ENCODE data around the gene PLXNA2.

Gene PLXNA2

DNA sequence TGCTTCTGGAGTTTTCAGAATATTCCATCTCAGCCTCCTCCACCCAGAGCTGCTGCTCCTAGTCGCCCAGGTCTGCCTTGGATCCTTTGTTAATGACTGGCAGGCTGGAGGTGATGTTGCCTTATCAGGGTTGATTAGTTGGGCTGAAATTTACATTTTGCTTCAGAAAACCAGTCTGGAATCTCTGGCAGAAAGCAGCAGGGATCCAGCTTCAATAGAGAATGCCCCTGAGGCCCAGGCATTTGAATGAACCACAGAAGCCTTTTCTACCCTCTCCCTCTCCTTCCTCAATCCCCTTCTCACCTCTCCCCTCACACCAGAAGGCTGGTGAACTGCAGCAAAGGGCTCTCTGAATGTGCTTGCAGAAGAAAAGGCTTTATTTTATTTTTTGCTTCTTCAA, 83.2 kb downstream of the PLXNA2 start:
- DNase-seq (ENCODE audit: low read depth, low spot score) = no peak

DNA sequence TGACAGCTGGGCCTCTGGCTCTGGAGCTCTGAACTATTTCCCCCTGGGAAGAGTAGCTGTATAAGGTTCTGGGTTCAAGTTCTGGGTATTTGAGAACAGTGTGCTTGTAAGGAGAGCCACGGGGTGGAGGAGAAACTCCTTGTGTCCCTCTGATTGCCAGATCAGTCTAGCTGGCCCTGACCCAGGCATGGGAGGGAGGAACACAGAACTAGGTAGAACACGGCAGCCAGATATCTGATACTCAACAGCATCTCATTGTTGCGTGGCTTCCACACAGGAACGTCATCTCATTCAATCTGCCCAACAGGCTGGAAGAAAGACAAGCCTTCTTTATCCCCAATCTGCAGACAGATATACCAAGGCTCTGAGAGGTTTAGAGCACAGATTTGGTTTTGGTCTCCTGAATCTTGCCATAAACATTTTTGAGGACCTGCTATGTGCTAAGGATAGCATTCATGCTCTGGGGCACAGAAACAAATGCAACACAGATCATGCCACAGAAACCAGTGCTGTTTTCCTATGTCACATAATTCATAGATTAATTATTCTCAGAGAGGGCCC, 83.8 kb downstream of the PLXNA2 start:
- DNase-seq (ENCODE audit: low read depth, low spot score) = no peak

DNA sequence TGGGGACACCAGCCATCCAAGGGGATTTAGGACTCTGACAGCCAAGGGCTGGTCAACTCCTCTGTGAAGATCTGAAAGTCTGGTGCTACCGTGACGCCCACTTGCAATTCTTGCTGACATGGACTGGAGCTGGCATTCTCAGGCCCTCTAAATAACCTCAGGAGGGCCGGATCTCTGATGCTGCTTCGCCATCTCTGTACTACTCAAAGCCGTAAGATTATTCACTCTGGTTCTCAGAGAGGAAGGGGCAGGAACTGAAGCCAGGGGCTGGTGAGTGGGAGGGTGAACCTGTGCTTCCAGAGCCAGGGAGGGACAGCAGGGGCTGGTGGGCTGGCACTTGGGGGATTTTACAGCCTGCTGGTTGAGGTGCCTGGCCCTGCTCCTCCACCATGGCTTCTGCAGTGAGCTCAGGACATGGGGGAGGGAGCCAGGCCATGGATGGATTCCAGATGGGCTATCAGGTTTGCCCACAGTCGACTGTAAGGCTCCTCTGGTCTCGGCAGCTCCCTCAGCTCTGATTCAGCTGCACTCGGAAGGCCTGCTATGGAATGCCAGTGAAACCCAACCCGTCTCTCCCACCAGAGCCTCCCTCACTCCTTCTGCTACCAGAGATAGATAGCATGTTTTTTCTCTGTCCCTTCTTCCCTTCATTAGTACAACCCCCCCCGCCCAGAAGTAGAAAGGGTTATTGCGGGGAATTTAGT, 84.5 kb downstream of the PLXNA2 start:
- peak; percentile 68 for DNase-seq (ENCODE audit: low read depth, low spot score)

DNA sequence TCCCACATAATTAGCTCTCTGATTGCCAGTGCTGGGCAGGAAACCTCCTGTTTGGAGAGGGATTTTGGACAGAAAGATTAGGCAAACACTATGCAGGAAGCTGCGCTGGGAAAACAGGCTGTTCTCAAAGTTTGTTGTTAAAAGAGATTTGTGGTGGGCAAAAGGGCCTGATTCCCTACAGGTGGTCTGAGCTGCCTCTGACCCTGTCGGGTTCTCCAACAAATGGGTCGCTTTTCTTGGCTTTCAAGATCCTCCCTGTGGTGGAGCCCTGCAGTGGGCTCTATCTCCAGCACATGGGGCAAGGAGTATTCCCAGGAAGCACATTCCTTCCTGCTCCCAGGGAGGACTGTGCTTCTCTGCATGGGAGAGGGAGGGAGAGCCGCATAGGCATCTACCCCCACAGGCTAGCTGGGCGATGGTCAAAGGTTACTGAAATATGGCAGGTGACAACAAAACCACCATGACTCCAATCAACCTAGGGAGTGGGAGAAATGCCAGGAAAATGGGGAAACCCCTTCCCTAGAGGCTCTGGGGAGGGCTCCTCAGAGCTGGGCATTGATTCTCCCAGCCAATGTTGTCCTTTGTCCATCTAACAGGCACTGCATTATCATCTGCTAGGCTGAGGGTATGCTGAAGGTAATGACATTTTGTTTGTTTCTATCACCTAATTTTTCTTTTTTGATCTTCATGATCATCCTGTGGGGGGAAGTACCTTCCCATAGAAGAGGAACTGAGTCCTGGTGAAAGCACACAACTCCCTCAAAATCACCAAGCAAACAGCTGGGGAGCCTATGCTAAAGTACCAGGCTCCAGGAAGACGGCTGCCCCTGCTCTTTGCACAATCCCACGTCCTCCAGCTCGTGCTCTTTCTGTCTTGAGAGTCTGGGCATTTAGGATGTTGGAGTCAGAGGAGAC, 85.3 kb downstream of the PLXNA2 start:
- peak; percentile 96 for DNase-seq (ENCODE audit: low read depth, low spot score)

DNA sequence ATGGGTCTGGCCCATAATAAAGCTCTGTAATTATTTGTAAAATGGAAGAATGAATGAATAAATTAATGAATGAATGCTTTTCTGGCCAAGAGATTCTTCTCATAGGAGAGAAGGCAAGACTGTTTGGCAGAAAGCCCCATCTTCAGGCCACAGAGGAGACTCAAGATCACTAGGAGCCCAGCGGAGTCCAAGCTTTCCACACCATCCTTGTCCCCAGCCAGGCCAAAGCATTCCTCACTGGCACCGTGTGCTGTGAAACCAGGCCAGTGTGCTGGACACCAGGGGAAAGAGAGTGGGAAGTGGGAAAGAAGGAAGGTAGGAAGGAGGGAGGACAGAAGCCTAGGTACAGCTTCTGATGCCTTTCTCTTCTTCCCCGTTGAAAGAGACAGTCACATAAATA, 86.4 kb downstream of the PLXNA2 start:
- no peak for DNase-seq (ENCODE audit: low read depth, low spot score)

DNA sequence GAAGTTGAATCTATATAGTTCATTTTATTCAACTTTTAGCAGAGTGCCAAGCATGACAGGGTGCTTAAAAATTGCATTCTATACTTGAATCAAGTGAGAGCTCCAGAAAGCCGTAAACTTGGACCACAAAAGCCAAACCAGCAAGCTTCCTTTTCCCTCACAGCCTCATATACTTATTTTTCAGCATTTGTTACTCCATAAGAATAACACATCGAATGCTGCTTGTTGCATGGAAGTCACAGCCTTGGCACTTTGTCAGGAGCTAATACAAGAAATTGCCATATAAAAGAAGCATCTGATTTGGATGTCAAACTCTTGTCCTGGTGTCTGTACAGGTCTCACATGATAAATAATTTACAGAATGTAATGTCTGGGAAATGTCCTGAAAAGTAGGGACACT, 87.4 kb downstream of the PLXNA2 start:
- DNase-seq (ENCODE audit: low read depth, low spot score) = no peak

DNA sequence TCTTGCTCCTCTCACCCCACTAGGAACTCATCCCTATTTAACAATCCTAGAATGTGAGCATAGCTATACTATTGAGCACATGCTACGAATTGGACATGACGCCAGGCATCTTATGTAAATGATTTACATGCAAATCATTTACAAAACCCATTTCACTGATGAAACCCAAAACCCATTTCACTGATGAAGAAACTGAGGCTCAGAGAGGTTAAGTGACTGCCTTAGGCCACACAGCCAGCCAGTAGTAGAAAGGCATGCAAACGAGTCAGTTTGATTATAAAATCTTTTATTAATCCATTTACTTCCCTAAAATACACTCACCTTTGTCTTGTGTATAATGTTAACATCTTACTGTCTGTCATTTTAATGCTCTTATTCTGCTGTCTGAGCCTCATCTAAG, 87.9 kb downstream of the PLXNA2 start:
- DNase-seq (ENCODE audit: low read depth, low spot score) = no peak

DNA sequence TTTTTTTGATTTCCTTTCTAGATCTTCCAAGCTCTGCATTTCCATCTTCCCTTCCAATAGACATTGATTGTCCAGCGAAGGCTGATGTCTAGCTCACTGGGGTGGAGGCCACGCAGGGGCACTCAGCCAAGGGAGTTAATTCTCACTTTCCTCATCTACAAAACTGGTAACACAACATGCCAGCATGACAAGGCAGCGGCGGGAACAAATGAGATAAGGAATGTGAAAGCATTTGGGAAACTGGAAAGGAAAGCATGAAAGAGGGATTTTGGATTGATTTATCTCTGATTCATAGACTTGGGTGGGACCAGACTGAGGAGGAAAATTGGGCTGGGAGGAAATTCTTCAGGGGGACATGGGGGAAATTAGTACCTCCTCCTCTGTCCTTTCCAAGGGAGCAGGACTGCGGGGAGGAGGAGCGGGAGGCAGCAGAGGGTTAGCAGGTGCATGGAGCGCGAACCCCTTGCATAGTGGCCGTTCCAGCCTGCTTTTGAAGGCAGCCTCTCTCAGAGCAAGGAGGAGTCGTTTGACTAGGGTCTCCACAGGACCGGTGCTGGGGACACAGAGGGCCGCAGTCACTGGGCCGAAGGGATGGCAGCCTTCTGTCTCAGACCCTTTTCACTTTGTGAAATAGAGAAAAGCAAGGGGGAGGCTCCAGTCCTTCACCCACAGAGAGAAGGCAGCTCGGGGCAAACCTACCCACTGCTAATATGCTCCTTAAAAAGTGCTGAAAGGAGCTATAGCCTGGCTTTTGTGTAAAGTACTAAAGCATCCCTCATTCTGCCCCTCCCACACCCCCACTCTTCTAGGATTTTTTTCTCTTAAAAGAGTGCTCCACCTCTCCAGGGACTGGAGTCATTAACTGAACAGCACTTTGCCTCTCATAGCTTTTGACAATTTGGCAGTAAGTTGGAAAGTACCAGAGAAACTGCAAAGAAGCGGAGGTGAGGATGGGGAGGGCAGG, 89.2 kb downstream of the PLXNA2 start:
- DNase-seq (ENCODE audit: low read depth, low spot score) = no peak

DNA sequence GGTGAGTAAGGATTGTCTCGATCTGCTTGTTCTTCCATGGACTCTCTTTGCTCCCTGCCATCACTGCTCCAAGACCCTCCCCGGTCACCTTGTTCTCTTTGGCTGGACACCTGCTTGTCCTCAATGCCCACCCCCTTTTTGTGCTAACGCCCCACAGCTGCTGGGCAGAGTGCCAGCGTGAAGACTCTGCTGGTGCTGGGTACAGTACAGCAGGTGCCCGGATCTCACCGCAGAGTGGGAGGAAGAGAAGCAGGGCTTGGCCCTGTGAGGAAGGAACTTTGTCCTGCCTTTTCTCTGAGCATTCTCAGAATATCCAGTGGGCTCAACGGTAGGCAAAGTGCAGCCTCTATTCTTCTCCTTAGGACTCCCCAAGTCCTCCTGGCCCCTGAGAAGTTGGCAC, 90.1 kb downstream of the PLXNA2 start:
- no peak for DNase-seq (ENCODE audit: low read depth, low spot score)

DNA sequence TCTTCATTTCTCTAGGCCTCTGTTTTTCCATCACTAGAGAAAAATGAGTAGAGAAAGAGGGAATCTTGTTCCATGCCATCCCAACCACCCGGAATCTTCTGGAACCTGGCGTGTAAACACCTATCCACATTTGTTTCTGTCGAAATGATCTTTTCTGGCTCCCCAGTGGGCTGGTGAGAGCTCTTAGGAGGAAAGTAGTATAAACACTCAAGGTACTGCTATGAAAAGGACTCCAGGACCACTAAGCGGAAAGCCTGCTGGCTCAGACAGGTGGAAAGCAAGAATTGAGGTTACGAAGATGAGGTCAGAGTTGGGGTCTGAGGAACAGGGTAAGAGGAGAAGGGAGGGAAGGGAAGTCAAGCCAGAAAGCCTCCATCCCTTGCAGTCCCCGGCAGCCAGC, 90.8 kb downstream of the PLXNA2 start:
- DNase-seq (ENCODE audit: low read depth, low spot score) = no peak

DNA sequence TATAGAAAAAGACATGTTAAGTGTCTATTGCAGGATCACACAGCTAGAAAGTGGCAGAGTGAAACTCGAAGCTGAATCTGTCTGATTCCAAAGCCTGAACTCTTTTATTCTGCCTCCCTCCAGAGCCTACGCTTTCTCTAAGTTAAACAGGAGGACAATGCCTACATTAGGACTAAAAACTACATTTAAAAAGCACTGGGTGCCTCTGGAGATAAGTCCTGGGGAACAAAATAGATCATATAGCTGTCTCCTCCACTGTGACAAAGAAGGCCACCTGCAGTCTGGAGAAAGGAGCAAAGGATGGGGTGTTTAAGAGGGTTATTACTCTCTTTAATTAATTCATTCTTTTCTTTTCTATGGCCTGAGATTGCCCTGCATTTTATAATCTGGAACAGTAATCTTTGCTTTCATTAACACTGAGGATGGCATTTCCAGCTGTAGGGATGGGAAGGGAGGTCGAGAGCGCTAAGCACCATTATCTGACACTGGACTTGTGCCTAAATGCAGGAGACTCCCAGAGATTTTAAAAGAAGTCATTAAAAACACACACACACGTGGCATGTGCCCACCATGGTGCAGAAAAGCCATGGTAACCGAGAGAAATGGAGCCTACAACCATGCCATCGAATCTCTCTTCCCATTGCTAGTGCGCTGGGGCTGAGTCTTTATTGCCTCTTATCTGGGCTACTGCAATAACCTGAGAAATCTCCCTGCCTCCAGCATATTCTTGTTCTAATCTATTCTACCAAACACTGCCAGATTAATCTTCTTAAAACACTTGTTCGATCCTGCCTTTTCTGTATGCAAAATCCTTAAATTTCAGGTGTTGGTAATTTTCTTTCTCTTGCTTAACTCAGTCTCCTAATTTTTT, 92.2 kb downstream of the PLXNA2 start:
- no peak for DNase-seq (ENCODE audit: low read depth, low spot score)

DNA sequence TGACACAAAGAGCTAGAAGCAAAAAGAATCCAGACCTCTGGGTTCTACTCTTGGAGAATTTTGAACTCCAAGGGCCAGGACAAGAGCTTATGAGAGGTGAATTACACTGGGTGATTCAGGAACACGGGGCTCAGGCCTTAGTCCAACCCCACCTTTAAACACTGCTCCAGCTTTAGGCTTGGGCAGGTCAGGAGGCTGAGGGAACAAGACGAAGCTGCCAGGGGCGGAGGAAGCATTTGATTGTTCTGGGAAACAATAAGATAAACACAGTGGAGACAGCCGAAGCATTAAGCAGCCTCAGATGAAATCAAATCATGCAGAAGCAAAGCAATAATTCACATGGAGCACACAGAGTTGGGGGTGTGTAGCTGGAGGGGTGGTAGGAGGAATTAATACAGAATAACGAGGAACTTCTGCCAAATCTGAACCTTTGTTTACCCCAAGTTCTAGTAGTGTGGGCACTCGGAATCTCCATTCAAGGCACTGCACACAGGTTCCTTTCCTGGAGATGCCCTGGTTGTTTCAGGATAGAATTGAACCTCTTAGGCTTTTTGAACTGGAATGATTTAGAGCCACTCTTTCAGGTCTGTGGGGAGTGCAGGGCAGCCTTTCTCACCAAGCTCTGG, 93.2 kb downstream of the PLXNA2 start:
- DNase-seq (ENCODE audit: low read depth, low spot score) = no peak

DNA sequence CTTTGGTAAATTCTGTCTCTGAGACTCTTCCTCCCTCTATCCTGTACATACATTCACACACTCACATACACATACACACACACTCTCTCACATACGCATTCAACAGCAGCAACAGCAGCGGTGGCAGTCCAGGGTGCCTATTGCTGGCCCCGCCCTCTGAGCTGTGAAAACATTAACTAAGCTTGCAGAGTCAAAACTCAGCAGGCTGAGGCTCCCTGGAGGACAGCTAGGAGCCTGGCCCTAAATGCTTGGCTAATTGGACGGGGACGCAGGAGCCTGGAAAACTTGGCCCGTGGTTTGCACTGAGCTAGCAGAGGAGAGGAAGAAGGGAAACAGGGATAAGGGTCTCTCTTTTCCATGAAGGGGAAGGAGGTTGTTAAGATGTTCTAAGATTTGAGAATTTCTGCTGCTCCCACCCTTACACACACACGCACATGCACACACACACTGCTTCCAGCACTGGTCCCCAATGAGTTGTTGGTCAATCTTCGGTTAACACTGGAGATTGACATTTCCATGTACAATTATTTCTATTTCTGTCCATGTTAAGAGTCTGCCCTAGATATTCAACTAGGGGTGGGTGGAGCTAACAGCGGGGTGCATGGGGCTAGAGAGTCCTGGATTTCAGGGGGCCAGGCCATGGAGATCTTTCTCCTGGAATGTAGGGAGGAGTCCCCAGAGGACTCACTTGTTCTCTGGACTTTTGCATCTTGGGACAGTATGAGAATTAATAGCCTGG, 94.2 kb downstream of the PLXNA2 start:
- peak; percentile 47 for DNase-seq (ENCODE audit: low read depth, low spot score)

DNA sequence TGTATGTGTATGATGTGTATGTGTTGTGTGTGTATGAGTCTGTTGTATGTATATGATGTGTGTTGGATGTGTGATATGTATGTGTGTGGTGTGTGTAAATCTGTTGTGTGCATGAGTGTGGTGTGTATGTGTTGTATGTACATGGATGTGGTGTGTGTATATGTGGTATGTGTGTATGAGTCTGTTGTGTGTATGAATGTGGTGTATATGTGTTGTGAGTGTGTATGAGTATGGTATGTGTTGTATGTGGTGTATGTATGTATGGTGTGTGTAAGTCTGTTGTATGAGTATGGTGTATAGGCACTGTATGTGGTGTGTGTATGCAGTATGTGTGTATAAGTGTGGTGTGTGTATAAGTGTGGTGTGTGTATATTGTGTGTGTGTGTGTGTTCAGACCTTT, 95.0 kb downstream of the PLXNA2 start:
- no peak for DNase-seq (ENCODE audit: low read depth, low spot score)

DNA sequence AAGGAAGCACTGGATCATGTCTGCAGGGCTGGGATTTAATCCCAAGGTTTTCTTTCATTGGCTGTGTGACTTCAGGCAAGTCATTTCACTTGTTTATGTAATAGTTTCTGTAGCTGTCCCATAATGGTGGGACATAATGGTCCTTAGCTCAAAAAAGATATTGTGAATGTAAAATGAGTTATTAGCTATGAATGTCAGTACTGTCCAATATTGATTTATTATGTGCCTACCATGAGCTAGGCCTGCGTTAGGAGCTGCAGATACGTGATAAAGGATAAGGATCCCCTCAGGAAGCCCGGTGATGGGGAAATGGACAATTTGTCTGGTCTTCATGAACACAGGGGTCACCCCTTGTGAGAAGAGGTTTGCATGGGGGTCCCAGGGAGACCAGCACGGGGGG, 95.8 kb downstream of the PLXNA2 start:
- DNase-seq (ENCODE audit: low read depth, low spot score) = no peak

DNA sequence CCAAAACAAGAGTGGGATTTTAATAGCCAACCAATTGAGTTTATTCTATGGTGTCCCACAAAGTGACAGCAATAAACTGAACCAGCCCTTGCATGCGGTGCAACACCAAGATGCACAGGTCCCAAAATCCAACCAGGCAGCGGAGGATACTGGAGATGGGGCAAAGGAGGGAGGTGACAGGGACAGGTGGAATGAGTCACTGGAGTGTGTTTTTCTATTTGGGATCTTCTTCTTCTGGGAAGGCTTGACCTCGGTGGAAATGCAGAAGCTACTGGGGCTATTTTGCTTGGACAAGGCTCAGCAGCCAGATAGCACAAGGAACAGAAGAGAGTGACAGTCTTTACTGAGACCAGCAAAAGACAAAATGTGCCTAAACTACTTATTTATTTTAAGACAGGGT, 97.5 kb downstream of the PLXNA2 start:
- DNase-seq (ENCODE audit: low read depth, low spot score) = no peak

DNA sequence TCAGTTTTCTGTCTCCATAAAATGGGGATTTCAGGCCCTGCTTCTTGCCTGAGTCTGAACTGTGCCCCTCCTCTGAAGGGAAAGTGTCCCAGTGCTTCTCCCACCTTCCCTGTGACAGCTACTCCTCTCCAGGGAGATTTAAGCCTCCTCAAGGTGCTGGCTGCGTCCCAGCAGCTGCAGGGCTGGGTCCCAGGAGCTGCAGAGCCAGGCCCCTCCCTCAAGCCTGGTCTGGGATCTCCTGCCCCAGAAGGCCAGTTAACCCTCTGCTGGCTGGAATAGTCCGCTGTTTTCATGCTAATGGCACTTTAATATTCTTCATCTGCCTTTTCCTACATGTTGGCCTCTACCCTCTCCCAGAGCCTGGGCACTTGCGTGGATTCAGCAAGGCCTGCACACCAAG, 99.0 kb downstream of the PLXNA2 start:
- DNase-seq (ENCODE audit: low read depth, low spot score) = no peak

DNA sequence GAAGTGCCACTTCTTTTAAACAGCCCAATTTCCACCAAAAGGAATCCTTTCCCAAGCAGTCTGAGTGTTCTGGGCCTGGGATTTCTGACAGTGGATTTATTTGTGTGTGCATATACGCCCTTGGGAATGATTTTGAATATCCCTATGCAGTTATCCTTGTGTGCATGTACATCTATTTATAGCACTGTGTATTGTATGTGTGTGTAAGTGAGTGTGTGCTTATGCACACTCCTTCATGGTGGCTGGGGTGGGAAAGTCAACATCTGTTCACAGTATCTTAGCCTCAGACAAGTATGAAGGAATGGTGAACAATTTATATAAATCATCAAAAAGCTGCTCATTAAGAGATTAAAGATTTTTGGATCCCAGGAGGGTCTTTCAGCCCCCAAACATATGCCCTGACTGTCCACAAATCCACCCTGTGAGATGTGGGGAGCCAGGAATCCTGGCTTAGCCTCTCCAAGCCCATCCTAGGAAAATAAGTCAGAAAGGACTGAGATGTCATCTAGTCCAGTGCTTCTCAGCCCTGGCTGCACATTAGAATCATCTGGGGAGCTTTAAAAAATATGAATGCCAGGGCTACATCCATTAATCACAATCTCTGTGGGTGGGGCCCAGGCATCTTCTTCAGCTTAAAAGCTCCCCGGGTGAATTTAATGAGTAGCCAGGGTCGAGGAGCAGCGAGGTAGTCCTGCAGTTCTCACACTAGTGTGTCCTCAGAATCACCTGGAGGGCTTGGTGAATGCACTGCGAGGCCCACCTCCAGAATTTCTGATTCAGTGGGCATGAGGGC, 101.4 kb downstream of the PLXNA2 start:
- DNase-seq (ENCODE audit: low read depth, low spot score) = no peak
